ENCODE measurements around the gene PLEKHA8.

The PLEKHA8 gene

GRCh38 chr7:30148426-30148825, 120.2 kb downstream of the PLEKHA8 start:
- no peak for DNase-seq

GRCh38 chr7:30148951-30149459, 120.8 kb downstream of the PLEKHA8 start:
- DNase-seq: no peak

- no peak for DNase-seq
Observed at GRCh38 chr7:30149640-30150272, 121.5 kb downstream of the PLEKHA8 start.

- no peak for DNase-seq
Observed at GRCh38 chr7:30150711-30151110, 122.5 kb downstream of the PLEKHA8 start.

- no peak for DNase-seq
Observed at GRCh38 chr7:30154111-30154587, 125.9 kb downstream of the PLEKHA8 start.

GRCh38 chr7:30155481-30155880, 127.3 kb downstream of the PLEKHA8 start:
- no peak for DNase-seq

- DNase-seq: no peak
Observed at GRCh38 chr7:30157204-30157603, 129.0 kb downstream of the PLEKHA8 start.

- DNase-seq: no peak
Observed at GRCh38 chr7:30159163-30159562, 131.0 kb downstream of the PLEKHA8 start.

GRCh38 chr7:30159698-30160143, 131.5 kb downstream of the PLEKHA8 start:
- DNase-seq: no peak

GRCh38 chr7:30160329-30160728, 132.1 kb downstream of the PLEKHA8 start:
- no peak for DNase-seq

- DNase-seq: no peak
Observed at GRCh38 chr7:30162133-30162532, 133.9 kb downstream of the PLEKHA8 start.

- peak; percentile 96 for DNase-seq
Observed at GRCh38 chr7:30162622-30163124, 134.5 kb downstream of the PLEKHA8 start.

GRCh38 chr7:30163231-30163894, 135.2 kb downstream of the PLEKHA8 start:
- no peak for DNase-seq

- DNase-seq: peak; percentile 64
Observed at GRCh38 chr7:30164567-30164966, 136.4 kb downstream of the PLEKHA8 start.

- DNase-seq: no peak
Observed at GRCh38 chr7:30165590-30165989, 137.4 kb downstream of the PLEKHA8 start.

- no peak for DNase-seq
Observed at GRCh38 chr7:30166155-30166840, 138.1 kb downstream of the PLEKHA8 start.

GRCh38 chr7:30166841-30167235, 138.6 kb downstream of the PLEKHA8 start:
- no peak for DNase-seq

GRCh38 chr7:30167901-30168300, 139.7 kb downstream of the PLEKHA8 start:
- DNase-seq: no peak

GRCh38 chr7:30168835-30169573, 140.8 kb downstream of the PLEKHA8 start:
- DNase-seq: no peak

GRCh38 chr7:30169579-30169978, 141.4 kb downstream of the PLEKHA8 start:
- DNase-seq: no peak

- no peak for DNase-seq
Observed at GRCh38 chr7:30170476-30171205, 142.4 kb downstream of the PLEKHA8 start.

All from NCI-H2081 treated with DMSO at 0.1 percent for 48 hours (cell line).